Right ventricle myocardium superior (tissue), 1 donor: ENCODE measurements around the gene SPON2. TPM values are rescaled to one million over a fixed set of nuclear protein-coding genes. Genes with fewer than 3 reads are reported as not detected.

Experiments
- ATAC-seq: fragments of 200-7000 bp; cut with Tn5 transposase; one replicate; pipeline ENCODE4 v1.9.1; 2020; ENCODE audit warnings: mild to moderate bottlenecking; ENCODE audit not compliant: poor library complexity
- DNase-seq: peaks from one replicate; pipeline ENCODE4 v3.0.0-alpha.2; 2020
- intact Hi-C: fragments of 100-400 bp; cut with DNase I; formaldehyde crosslinking; loops from one replicate; pipeline ENCODE4 v1.11.2; 2022
- total RNA-seq: library from RNA; stranded (reverse); fragmentation: NEBNext Ultra II Directional; extraction: Animal tissue kit (Norgen Biotek cat#: 25700); gene quantifications from one replicate; pipeline ENCODE4 v1.2.1, GENCODE V29; 2021
- donor health status: DM: no; HTN: yes; CAD: no; lungs with severe emphysema.

The SPON2 gene
- total RNA-seq, 1 donor from 2014 or later = 15.6 TPM

DNA sequence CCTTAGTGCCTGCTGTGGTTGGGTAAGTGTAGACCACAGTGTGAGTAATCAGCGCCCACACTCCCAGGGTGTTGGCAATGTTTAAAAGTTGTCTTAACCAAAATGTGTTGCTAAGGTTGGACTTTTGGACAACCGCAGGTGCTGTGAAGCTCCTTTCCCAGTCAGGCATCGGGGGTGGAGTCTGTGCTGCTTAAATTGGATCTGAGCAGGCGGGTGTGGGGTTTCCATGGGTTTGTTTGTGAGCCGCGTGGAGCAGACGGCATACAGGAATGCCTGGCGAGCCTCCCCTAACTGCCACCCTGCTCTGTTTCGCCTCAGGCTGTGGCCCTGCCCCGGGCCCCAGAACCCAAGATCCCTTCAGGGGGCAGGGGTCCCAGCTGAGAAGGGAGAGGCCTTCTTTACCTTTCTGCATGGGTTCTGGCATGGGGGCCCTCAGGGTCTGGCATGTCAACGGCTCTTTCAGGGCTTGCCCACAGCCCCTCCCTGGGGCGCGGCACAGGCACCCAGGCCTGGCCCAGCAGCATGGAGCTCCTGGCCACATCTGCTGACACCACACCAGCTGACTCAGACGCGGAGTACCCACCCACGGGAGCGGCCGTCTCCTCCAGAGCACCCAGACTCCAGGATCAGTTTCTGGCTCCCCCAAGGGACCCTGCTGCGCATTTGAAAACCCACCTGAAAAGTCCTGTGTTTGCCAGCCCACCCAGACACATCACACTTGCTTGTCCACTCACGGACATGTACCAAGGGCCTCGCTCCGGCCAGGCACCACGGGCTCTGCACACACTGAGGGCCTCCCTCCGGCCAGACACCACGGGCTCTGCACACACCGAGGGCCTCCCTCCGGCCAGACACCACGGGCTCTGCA, 5.1 kb upstream of the SPON2 start:
- peak; percentile 55 for DNase-seq
- ATAC-seq = peak; percentile 81
- intact Hi-C loops = no loop called here

DNA sequence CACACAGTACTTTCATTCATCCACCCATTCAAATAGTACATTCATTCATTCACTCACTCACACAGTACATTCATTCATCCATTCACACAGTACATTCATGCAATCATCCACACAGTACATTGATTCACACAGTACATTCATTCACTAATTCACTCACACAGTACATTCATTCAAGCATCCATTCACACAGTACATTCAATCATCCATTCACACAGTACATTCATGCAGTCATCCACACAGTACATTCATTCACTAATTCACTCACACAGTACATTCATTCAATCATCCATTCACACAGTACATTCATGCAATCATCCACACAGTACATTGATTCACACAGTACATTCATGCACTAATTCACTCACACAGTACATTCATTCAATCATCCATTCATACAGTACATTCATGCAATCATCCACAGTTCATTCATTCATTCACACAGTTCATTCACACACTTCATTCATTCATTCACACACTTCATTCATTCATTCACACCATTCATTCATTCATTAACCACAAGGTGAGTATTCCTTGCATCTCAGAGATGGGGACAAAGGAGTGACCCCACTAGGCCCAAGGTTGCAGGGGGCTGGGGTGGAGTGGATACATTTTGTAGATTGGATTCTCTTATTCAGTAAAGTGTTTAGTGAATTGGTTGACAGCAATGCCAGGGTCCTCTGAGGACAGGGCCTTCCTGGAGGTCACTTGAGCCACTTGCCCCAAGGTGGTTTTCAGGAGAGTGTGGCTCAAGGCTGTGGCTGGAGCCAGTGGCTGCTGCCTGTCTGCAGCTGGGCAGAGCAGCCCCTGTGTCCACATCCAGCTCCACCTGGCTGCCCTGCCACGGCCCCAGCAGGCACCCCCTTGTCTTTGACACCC, 4.3 kb upstream of the SPON2 start:
- ATAC-seq = no peak
- intact Hi-C loops = no loop called here
- no peak for DNase-seq

DNA sequence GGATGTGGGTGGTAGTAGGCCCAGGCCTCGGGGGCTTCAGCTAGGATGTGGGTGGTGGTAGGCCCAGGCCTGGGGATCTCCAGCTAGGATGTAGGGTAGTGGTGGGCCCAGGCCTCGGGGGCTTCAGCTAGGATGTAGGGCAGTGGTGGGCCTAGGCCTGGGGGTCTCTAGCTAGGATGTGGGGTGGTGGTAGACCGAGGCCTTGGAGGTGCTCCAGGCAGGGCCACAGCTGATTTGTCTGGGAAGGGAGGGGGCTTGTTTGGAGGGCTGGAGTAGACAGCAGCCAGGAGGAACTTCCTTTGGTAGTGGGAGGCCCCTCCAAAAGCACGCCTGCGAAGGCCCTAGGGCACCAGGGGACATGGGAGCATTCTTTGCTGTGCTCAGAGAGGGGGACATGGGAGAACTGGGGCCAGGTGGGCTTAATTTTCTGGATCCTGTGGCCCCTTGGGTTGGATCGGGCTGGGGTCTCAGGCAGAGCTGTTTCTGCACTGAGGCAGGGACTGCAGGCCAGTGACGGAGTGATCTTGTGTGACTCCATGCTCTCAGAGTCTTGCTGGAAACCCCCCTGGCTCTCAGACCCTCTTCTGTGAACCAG, 3.3 kb upstream of the SPON2 start:
- no peak for ATAC-seq

DNA sequence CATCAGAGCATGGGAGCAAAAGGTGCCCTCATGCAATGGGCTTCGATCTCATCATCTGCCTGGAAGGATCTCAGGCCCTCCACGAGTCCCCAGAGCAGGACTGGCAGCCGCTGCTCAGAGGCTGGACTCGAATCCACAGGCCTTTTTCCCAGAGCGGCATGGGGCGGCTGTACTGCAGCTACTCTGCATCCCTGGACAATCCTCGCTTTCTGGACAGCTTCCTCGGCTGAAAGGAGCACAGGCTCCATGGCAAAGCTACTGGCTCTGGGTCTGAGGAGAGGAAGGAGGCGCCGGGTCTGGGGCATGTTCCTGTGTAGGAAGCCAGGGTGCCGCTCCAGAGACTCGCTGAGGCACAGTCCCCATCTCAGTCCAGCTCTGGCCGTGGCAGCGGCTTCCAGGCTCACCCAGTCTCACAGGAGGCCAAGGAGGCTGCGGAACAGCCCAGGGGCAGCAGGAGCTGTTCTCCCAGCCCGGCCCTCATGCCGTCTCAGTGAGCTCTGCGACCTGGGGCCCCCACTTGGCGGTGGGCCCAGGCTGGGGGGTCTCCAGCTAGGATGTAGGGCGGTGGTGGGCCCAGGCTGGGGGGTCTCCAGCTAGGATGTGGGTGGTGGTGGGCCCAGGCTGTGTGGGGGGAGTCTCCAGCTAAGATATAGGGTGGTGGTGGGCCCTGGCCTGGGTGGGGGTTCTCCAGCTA, 2.7 kb upstream of the SPON2 start:
- ATAC-seq (no peak), DNase-seq (no peak)
- intact Hi-C loops = no loop called here

More for the DNA sequence above, 3.3 kb upstream of the SPON2 start:
- intact Hi-C loops = no loop called here
- DNase-seq = no peak

DNA sequence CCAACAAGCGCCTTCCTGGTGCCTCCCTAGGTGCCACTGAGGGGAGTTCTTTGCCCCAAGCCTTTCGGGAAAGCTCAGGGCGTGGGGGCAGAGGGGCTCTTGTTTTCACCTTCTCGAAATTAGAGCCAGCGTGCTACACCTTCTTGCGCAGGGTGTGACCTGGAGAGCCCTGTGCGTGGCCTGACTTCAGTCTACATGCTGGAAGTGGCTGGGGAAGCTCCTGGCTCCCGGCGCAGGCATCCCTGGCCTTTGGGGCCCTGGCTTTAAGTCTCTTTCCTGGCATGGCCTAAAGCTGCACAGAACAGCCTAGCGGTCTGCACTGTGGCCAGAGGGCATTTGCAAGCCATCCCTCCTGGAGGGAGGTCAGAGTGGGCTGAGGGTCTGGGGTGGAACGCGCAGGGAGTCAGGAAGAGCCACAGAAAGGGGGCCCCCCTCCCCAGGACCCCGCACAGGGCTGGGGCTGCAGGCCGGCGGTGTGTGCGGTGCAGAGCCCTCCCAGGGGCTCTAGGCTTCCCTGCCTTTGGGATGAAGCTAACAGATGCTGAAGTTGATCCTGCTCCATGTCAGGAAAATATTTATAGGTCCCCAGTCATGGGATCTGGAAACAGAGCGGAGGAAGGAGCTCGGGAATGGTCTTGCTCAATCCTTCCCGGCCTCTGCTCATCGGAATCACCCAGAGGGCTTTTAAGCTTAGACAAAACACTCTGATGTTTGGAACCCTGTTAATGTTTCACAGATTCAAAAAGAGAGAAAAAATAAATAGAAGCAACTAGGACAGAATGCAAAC, 781 bp upstream of the SPON2 start:
- intact Hi-C loops = no loop called here
- DNase-seq = peak; percentile 62

DNA sequence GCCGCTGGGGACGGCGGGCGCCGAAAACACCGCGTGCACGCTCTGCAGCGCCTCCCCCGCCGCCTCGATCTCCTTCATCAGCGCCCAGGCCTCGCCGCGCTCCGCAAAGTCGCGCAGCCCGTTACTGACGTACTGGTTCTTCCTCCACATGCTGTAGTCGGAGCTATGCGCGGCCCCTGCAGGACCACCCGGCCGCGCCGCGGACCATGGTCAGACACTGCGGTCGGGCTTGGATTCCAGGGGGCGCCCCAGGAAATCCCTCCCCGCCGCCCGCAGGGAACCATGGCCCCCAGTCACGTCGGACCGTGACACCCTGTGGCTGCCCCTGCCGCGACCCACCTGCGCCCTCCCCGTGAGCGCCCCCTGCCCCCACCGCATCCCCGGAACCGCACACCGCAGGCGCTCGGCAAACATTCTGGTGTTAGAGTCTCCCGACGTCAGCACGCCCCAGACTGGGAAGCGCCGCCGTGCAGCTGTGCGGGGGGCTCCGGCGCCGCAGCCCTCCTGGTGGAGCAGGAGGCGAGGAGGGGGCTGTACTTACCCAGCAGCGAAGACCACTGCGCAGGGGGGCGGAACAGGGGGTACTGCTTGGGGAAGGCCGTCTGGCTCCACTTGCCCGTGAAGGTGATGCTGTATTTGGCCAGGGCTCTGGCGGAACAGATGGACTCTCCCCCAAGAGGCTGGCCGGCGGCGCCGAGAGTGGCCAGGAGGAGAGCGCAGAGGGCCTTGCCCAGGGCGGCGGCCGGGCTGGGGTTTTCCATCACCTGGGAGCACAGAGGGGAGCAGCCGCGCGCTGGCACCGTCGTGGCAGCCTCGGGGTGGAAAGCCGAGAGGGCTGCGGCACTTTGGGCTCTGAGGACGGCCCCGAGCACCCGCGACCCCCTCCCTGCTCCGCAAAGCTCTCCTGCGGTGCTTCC, 814 bp downstream of the SPON2 start:
- ATAC-seq (no peak), DNase-seq (peak; percentile 57)
- intact Hi-C loops = no loop called here

More for the DNA sequence above, 781 bp upstream of the SPON2 start:
- peak; percentile 65 for ATAC-seq

DNA sequence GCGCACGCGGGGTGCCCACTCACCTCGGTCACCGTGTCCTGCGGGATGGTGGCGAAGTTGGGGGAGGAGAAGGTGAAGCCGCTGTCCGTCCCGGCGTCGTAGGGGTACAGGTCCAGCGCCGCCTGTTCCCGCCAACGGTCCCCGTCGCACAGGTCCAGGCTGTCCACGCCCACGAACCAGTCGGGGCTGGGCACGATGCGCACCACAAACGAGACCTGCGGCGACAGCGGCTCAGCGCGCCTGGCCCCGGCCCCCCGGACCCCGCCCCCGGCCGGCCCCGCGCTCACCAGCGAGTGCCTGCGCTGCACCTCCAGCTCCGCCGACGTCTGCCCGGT, 1.4 kb downstream of the SPON2 start:
- intact Hi-C loops = no loop called here
- DNase-seq = no peak
- ATAC-seq = no peak

DNA sequence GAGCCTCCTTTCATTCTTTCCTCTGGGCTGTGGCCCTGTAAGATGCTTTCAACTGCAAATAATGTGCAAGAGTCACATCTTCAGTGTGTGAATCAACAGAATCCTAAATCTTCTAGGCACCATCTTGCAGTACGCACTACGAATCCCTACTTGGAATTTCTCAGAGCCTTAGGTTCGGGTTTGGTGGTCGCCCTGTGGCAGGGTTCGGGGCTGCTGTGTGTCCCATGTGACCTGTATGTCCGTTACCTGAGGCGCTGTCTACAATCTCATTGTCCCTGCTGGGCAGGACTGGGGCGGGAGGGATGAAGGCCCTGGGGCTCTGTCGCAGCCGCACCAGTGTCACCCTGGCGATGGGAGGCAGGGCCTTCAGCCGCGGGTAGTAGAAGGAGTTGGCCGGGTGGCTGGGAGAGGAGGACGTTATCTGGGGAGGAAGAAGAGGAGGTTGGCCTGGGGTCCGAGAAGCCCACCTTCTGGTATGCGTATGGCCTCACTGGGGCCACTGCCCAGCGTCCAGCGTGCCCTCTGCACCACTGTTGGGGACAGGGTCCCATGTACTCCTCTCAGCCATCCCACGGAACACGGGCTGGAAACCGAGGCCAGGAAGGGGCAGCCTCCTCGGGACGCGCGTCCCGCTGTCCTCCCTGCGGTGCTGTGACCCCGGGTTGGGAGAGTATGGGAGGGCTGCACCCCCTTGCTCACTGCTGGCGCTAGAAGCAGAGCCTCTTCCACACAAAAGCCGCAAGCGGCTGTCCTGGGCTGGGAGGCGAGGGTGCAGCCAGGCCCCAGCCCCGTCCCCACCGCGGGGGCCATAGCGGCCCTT, 2.0 kb downstream of the SPON2 start:
- intact Hi-C loops = no loop called here
- DNase-seq = no peak

DNA sequence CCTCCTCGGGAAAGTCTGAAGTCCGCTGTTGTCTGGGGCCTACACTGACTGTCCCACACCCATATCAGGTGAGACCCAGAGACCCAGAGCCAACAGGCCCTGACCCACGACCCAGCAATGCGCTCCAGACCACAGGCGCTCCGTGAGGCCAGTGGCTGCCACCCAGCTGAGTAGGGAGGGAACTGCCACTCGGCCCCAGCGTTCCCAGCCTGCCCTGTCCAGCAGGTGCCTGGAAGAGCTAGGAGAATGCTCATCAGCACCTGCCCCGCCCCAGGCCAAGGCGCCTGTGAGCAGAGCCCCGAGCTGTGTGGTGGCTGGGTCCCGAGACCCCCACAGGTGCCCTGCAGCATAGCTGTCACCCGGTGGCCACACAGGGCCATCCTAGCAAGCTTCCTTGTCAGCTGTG, 2.7 kb downstream of the SPON2 start:
- intact Hi-C loops = loop anchor here (5.0 to 10.0 kb wide), 3 partner anchors 78 to 175 kb away; partner anchors contain the start of genes CTBP1 and UVSSA
- ATAC-seq (no peak), DNase-seq (no peak)

More for the DNA sequence above, 2.0 kb downstream of the SPON2 start:
- no peak for ATAC-seq

DNA sequence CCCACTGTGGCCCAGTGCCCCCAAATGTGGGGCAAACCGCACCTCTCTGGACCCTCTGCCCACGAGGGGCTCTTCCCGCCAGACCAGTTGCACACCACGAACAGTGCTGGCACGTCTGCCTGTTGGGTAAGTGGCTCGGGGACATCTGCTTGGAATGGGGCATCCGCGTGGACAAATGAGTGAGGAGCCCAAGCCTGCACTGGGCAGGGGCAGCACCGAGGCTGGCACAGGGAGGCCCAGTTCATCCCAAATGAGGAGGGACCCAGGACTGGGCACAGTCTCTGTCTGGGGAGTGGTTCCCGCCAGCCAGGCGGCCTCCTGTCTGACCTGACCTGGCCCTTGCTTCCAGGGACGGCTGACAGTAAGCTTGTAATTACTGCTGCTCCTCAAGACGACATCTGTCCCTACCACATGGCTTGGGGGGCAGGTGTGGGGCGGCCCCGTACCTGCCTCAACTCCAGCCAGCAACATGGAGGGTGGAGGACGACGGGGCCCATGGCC, 3.2 kb downstream of the SPON2 start:
- ATAC-seq (no peak), DNase-seq (no peak)
- intact Hi-C loops = loop anchor here (5.0 to 10.0 kb wide), 3 partner anchors 78 to 176 kb away; partner anchors contain the start of genes CTBP1 and UVSSA

DNA sequence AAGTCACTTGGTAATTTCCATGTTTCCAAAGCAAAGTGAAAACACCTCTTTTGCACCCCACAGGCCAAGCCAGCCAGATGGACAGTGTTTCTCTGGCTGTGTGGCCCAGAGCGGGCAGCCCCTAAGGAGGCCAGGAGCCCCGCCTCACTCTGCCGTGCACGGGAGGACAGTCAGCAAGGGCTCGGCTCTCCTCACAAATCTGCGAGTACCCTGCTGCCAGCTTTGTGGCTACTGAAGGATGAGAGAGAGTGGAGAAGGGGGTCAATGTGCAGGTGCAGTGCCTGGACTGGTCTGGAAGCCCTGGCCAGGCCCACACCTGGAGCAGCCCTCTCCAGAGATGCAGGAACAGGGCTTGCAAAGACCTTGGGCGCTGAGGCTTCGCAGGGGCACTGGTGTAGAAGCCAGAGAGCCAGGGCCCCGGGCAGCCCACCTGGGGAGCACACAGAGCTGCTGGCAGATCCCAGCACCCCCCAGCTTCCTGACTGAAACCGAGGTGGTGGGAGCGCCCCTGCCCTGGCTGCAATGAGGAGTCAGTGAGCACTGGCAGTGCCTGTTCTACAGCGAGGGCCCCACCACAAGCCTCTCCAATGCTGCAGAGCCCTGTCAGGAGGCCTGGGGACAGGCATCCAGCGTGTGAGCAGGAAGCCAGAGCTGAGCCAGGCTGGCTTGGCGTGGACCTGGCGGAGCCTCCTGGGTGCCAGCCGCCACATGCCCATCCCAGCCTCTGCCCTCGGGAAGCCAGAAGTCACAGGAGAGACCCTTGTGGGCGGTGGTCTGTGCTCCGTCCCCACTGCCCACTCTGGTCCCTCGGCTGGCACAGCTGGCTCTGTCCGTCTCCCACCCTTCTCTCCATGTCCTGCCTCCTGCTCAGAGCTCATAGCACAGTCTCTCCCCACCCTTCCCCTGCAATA, 3.9 kb downstream of the SPON2 start:
- no peak for DNase-seq
- intact Hi-C loops = loop anchor here (5.0 to 10.0 kb wide), 3 partner anchors 79 to 176 kb away; partner anchors contain the start of genes CTBP1 and UVSSA
- no peak for ATAC-seq

DNA sequence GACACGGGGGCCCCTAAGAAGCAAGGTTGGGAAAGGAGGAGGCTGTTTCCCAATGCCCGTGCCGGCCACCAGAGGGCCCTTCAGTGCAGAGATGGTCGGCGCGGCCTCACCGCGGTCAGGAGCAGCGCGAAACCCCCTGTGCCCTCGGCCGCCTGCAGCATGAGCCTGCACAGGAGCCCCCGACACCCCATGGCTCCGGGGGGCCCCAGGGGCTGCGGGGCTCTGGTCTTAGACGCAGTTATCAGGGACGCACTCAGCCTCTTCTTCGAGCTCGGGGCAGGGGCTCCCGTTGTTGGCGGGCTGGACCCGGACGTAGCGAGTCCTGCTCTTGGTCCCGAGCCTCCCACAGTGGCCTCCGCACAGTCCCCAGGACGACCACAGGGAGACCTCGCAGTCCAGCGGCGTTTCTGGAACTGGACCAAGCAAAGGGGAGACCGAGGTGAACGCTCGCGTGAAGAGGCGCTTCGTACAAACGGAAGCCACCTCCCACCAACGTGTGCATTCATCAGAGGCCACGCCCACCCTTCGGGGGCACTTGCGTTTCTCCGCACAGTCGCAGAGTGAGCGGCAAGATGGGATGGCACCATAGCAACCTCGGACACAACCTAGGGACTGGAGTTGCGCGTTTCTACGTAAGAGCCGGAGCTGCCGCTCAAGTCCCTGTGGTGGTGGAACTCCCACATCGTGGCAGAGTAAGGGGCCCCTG, 5.0 kb downstream of the SPON2 start:
- ATAC-seq = peak; percentile 90
- intact Hi-C loops = loop anchor here (5.0 to 10.0 kb wide), 3 partner anchors 80 to 177 kb away; partner anchors contain the start of genes CTBP1 and UVSSA

DNA sequence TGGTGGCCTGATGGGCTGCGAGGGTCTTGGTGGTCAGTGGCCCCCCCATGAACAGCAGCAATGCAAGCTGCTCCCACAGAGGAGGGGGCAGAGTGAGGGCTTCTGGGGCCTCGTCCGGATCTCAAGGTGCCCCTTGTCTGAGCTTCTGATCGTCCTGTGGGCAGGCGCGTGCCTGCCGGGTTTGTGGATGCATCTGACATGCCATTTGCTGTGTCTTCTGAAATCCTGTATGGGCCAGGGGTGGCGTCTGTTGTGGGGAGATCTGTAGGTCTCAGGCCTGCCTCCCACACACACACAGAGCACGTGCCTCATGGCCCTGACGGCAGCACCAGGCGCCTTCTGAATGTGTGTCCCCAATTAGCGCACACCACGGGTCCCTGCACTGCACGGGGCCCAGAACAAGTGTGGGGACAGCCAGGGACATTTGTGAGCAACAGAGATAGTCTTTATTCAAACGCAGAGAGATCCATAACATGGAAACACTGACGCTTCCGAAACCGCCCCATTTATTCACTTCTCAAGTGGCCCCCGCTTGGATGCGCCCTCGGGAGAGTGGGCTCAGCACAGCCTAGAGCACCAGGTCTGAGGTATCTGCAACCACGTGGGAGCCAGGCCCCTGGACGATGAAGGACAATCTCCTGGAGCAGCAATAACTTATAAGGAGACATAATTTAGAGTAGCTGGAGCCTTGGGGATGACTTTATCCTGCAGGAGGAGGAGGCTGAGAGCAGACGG, 5.7 kb downstream of the SPON2 start:
- intact Hi-C loops = loop anchor here (5.0 to 10.0 kb wide), 3 partner anchors 81 to 178 kb away; partner anchors contain the start of genes CTBP1 and UVSSA
- ATAC-seq (no peak), DNase-seq (no peak)

More for the DNA sequence above, 5.0 kb downstream of the SPON2 start:
- DNase-seq = peak; percentile 90
